HG02981 (cell line): Measurements from ENCODE around the gene CDK2AP2.
"Not testable (repeated sequence)": the region's sequence is repeated elsewhere in the genome, so short reads cannot be mapped to it uniquely, and the experiment has no call there.

Experiments used
- ATAC-seq: cut with Tn5 transposase; IDR thresholded peaks from one replicate; pipeline ENCODE4 v1.9.1; 2021; ENCODE audit warnings: mild to moderate bottlenecking, moderate library complexity; ENCODE audit not compliant: unreplicated experiment

CDK2AP2 gene

DNA sequence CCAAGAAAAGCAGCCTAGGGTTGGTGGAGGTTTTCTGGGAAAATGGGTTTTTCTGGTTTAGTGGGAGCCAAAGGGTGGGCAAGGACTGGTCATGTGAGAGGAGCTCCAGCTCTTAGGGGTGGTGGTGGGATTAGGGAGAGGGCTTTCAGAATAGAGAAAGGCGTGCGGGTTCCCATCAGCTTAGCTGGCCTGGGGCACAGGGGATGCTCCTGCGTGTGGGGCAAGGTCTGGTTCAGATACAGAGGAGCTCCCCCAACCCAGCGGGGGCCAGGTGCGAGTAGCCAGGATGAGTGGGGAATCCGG is 39.6 kb downstream of the CDK2AP2 start:
- no peak for ATAC-seq

DNA sequence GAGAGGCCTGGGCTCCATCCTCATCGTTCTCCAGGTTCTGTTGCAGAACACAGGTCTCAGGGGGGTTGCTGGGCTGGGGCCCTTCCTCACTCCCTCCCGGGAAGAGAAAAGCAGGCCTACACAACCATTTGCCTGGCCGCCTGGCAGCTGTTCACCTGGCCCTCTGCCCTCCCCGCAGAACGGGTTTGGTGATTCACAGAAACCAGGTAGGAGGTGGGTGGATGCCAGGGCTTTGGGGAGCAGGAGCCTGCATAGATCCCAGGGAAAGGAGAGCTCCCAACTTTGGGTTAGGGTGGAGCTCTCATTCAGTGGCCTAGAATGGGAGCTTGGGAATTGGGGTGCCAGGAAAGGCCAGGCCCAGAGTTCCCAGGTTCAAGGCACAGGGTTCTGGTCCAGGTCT is 39.9 kb downstream of the CDK2AP2 start:
- ATAC-seq = no peak

DNA sequence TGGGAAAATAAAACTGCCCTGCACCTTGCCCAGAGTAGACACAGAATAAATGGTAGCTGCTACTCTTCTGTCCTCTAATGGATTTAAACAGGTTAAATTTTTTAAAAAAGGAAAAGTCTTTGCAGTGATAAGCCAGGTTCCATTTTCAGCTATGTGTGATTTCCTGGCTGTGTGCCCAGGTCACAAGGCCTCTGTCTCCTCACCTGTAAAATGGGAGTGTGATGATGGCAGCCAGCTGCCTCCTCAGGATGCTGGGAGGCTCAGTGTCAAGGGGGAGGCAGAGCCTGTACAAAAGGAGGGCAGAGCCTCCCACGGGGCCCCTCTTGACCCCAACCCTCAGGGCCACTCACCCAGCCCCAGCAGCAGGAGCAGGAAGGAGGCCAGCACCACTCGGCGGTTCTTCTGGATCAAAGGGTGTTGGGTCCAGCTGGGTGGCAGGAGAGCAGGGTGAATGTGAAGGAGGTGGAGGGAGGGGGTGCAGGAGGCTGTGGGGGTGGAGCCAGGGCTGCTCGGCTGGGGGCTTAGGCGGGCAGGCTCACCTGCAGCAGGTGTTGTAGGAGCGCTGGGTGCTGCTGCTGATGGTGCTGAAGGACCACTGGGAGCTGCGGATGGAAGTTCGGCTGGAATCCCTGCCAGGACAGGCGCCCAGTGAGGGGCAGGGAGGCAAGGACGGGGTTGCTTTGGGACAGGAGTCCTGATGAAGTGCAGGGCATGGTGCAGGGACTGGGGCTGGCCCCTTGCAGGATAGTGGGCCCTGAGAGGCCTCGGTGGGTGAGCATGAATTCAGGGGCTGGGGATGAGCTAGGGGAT is 40.8 kb downstream of the CDK2AP2 start:
- no peak for ATAC-seq

DNA sequence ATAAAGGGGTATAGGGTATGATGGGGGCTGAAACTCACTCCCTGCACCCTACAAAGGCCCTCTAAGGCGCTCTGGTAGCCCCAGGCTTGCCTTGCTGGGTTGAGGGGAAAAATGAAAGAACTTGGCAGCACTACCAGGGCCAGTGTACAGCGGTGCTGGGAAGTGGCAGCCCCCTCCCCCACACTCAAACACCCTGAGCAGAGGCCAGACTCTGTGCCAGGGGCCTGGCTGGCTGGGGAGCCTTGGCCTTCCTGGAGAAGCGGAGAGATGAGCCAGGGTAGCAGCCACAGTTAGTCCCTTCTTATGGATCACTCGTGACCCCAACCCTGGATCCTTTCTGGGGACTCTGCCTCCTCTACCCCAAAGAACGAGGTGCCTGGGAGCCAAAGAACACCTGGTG is 41.6 kb downstream of the CDK2AP2 start:
- no peak for ATAC-seq

DNA sequence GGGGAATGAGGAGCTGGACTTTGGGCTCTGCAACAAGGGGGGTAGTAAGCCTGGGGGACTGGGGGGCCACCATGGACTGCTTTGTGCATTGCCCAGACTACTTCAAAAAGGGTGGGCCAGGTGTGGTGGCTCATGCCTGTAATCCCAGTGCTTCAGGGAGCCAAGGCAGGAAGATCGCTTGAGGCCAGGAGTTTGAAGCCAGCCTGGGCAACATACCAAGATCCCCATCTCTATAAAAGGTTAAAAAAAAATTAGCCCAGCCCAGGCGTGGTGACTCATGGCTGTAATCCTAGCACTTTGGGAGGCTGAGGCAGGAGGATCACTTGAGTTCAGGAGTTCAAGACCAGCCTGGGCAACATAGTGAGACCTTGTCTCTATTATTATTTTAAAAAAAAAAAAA is 42.4 kb downstream of the CDK2AP2 start:
- ATAC-seq = not testable (repeated sequence)

DNA sequence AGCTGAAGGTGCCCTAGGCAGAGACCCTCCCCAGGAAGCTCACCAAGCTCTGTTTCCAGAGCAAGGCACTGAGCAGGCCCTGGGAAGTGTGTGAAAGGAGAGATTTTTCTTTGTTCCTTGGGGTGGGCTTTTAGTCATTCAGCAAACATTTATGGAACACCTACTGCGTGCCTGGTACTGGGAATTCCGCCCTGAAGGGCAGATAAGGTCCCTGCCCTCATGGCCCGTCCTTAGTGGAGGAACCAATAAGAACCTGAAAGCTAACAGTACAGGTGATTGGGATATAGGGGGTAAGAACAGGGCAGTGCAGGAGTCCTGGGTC is 42.8 kb downstream of the CDK2AP2 start:
- no peak for ATAC-seq

DNA sequence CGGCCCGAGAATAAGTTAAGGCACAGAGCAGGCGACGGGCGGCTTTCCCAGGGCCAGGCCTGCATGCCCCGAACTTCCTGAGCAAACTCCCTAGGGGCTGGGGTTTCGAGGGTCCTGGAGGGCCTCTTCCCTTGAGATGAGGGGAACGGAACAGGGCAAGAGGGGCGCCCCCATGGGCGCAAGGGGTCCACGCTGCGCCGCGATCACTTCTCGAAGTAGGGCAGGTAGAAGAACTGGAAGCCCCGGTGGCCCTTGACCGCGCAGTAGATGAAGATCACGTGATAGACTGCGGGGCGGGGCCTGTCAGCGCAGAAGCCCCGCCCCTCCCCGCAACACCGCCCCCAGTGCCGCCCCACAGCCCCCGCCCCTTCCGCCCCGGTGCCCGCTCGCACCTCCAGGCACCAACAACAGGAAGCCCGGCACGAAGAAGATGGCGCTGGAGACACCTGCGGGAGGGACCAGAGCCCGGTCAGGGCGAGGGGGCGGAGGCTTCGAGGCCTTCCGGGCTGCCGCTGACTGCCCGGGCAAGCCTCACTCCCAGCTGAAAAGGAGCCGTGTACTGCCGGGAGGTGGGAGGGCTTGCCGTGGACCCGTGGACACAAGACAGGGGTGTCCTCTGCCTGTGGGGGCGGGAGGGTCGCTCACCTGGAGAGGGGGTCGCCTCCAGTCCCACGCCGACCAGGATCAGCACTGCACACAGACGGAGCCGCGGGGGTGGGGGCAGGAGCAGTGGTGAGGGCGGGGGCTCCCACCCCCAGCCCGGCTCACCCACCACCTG is 43.4 kb downstream of the CDK2AP2 start:
- peak; percentile 51 for ATAC-seq

DNA sequence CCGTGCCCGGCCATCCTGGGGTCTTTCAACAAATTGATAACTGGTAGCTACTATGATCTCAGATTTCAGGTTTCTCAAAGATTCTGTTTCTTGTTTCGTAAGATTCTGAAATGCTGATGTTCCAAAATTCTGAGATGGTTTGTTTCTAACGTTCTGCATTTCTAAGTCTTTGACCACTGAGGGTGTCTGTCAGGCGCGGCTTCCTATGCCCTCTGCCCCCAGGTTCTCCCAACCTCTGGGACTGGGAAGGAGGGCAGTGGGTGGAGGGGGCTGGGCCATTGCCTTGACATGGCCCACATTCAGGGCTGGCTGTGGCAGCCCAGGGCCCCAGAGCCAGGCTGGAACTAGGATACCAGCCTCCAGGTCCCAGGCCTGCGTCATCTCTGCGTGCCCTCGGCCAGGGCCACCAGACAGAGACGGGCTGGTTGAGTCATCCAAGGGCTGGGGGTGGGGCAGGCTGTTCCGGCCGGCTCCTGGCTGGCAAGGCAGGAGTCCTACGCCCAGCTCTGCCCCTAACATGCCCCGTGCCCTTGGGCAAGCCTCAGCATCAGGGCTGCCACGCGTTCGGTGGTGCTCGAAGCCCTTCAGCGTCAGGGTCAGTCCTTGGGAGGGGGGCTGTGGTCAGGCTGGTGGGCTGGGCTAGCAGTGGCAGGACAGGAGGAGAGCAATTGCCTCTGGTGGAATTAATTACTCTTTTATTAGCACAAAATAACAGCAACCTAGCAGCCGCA is 44.1 kb downstream of the CDK2AP2 start:
- ATAC-seq = no peak

DNA sequence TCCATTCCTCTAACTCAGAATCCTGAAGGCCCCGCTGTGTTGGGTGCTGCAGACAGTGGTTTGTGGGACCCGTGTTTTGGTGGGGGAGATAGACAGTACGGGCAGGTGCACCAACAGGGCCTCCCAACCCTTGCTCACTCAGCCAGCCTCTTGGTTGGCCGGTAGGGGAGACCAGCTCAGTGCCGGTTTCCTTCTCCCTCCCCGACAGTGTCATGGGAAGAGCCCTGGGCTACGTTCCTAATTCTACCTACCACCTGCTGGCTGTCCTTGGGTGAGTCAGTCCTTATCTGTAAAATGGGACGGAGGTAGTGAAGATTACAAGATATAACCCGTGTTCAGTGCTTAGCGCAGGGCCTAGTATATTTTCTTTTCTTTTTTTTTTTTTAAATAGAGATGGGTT is 44.8 kb downstream of the CDK2AP2 start:
- no peak for ATAC-seq

DNA sequence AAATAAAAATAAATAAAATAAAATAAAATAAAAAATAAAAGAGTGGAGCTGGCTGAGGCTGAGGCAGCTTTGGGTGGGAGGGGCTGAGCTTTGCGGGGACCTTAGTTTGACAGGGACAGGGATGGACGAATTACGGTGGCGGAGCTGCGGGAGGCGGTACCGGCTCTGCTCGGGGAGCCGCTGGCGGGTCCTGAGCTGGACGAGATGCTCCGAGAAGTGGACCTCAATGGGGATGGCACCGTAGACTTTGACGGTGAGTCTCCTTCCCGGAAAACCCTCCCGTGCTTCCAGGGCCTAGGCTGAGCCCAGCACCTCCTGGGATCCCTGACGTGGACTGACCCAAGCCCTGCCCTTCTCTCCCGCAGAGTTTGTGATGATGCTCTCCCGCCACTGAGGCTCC is 49.7 kb downstream of the CDK2AP2 start:
- ATAC-seq = no peak

DNA sequence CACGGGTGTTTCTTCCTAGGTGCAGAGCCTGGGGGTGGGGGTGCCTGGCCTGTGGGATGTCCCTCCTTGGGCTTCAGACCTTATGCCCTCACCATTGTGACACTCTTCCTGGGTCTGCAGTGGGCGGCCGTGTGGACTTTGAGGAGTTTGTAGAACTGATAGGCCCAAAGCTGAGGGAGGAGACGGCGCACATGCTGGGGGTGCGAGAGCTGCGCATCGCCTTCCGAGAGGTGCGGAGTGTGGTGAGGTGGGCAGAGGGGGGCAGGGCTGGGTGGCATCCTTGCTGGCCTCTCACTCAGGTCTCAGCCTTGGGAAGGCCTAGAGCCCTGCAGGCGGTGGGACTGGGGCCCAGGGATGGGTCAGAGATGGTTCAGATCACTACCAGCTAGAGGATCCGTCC is 50.5 kb downstream of the CDK2AP2 start:
- ATAC-seq = no peak
